Measurements from ENCODE around the gene DCHS1. TPM values are rescaled to one million over a fixed set of nuclear protein-coding genes. Genes with fewer than 3 reads are reported as not detected.

Gene DCHS1
- total RNA-seq, 4 donors from 2014 or later = 3.9 to 9.0 (median 6.4) TPM

DNA sequence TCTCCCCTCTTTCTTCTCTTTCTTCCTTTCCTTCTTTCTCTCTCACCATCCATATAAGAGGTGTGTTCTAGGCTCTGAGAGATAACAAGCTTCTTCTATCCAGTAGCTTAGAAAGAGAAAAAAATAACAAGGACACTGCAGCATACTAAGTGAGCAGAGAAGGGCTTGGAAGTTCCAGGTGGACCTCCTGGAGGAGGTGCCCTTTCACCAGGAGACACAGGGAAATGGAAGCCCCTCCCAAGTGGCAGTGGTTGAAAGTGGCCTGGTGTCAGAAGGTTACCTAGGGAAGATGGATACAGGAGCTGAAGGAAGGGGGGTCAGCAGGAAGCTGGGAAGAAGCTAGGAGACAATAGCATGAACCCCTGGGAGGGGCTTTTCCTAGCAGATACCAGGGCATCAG is 5.5 kb downstream of the DCHS1 start:
- H3K27ac ChIP-seq = no peak overlapping the region
- H3K4me1 ChIP-seq = peaks cover 36% of the 10 kb centered on the region
- DNase-seq (ENCODE audit: low spot score in 2 of 2) = no peak
- no peaks in the 10 kb centered on the region for H3K9me3 ChIP-seq
- H3K4me3 ChIP-seq = no peak overlapping the region
- no peaks in the 10 kb centered on the region for H3K27me3 ChIP-seq
- no peaks in the 10 kb centered on the region for H3K36me3 ChIP-seq
- TF ChIP-seq POLR2AphosphoS5 (IDR thresholded peaks at IDR 0.05) (no peak), EP300 (IDR thresholded peaks at IDR 0.05) (no peak), POLR2A (IDR thresholded peaks at IDR 0.05) (no peak)
- TF ChIP-seq, protein P1, sequence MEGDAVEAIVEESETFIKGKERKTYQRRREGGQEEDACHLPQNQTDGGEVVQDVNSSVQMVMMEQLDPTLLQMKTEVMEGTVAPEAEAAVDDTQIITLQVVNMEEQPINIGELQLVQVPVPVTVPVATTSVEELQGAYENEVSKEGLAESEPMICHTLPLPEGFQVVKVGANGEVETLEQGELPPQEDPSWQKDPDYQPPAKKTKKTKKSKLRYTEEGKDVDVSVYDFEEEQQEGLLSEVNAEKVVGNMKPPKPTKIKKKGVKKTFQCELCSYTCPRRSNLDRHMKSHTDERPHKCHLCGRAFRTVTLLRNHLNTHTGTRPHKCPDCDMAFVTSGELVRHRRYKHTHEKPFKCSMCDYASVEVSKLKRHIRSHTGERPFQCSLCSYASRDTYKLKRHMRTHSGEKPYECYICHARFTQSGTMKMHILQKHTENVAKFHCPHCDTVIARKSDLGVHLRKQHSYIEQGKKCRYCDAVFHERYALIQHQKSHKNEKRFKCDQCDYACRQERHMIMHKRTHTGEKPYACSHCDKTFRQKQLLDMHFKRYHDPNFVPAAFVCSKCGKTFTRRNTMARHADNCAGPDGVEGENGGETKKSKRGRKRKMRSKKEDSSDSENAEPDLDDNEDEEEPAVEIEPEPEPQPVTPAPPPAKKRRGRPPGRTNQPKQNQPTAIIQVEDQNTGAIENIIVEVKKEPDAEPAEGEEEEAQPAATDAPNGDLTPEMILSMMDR (IDR thresholded peaks at IDR 0.05) = no peak

DNA sequence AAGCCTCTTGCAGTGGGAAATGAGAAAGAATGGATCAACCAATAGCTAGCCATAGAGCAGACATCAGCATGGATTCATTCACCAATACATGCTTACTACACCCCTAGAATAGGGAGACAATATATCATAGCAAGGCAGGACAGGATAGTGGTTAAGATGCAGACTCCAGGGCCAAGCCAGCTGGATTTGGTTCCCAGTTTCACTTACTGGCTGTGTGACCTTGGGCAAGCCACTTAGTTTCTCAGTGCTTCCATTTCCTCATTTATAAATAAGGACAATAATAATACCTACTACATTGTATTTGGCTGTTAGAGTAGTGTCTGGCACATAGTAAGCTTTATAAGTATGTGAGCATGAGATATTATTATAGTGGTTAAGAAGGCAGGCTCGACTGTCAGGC is 7.1 kb downstream of the DCHS1 start:
- H3K4me1 ChIP-seq = peaks cover 23% of the 10 kb centered on the region
- H3K9me3 ChIP-seq = no peaks in the 10 kb centered on the region
- H3K27me3 ChIP-seq = no peaks in the 10 kb centered on the region
- H3K4me3 ChIP-seq = no peak overlapping the region
- no peak for DNase-seq (ENCODE audit: low spot score in 2 of 2)
- TF ChIP-seq POLR2A (IDR thresholded peaks at IDR 0.05) (no peak), POLR2AphosphoS5 (IDR thresholded peaks at IDR 0.05) (no peak)
- no peak overlapping the region for H3K27ac ChIP-seq
- H3K36me3 ChIP-seq = no peaks in the 10 kb centered on the region
- 59% methylated on average over 1 of the region's 1 CpG for WGBS

DNA sequence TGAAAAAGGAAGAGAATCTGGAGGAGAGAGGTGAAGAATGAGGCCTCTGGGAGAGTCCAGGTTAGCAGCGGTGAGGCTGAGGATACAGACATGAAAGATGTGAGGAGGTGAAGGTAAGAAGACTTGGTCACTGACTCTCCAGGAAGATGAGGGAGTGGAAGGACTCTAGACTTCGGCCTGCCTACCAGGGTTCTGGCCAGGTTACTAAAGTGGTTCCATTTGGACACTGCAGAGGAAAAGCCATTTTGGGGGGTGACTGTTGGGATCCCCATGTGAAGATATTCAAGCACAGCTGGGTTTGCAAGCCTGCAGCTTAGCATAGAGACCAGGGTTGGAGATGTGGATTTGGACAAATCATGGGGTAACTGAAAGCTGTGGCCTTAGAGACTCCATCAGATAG is 7.8 kb downstream of the DCHS1 start:
- TF ChIP-seq, protein P1 (IDR thresholded peaks at IDR 0.05) = no peak
- TF ChIP-seq EP300 (IDR thresholded peaks at IDR 0.05) = no peak
- DNase-seq (ENCODE audit: low spot score in 2 of 2) = no peak
- peaks cover 23% of the 10 kb centered on the region for H3K4me1 ChIP-seq
- no peaks in the 10 kb centered on the region for H3K36me3 ChIP-seq
- H3K4me3 ChIP-seq = no peak overlapping the region
- peak overlapping the region; percentile 78 for H3K27ac ChIP-seq
- 98% methylated on average over 2 of the region's 2 CpGs for WGBS
- no peaks in the 10 kb centered on the region for H3K27me3 ChIP-seq
- H3K9me3 ChIP-seq = no peaks in the 10 kb centered on the region

DNA sequence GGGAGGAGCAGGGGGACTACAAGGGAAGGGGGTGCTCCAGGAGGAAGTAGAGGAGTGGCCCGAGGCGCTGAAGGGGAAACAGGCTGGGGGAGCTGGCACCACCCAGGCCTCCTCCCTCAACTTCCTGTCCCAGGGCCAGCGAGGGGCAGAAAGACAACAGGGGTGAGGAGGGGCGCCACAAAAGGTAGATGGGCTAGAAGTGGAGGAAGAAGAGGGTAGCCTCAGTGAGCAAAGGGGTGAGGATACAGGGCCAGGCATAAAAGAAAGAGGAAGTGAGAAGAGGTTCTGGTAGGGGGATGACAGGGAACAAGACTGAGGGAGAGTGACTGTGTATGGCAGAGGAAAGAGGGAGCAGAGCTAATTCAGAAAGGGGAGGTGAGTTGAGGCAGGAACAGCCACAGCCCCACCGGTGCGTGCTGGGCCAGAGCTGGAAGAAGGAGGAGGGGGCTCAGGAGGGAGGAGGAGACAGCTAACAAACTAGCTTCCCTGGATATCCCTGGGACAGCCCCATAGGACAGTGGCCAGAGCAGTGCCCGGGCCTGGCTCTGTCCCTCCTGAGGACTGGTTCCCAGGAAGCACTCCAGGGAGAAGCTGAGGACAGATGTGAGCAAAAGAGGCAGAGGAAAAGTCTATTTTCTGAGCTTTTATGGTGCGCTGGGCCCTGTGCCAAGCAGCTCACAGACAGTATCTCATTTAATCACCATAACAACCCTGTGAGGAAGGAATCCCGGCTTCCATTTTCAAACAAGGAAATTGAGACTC is 8.5 kb downstream of the DCHS1 start:
- H3K36me3 ChIP-seq = no peaks in the 10 kb centered on the region
- no peak for DNase-seq (ENCODE audit: low spot score in 2 of 2)
- H3K9me3 ChIP-seq = no peaks in the 10 kb centered on the region
- peak overlapping the region; percentile 78 for H3K27ac ChIP-seq
- H3K4me3 ChIP-seq = no peak overlapping the region
- TF ChIP-seq POLR2AphosphoS5 (IDR thresholded peaks at IDR 0.05) (no peak), POLR2A (IDR thresholded peaks at IDR 0.05) (no peak), EP300 (IDR thresholded peaks at IDR 0.05) (no peak)
- TF ChIP-seq, protein P1 (IDR thresholded peaks at IDR 0.05) = no peak
- H3K4me1 ChIP-seq = peaks cover 23% of the 10 kb centered on the region
- 35% methylated on average over 9 of the region's 9 CpGs for WGBS
- no peaks in the 10 kb centered on the region for H3K27me3 ChIP-seq

DNA sequence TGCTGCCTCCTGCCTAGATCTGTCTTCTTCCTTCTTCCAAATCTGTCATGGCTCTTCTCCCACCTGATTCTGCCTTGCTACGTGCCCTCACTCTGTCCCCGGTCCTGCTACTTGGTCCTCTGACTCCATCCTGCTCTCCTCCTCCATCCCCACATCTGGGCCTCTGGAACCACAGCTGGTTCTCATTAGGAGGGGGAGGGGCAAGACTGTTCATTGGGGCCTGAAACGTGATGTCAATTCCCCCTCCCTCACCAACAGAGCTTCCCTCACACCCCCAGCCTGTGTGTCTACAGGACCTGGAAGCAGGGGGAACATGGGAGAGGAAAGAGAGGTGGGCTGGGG is 9.1 kb downstream of the DCHS1 start:
- Histone ChIP-seq H3K4me1 (peaks cover 23% of the 10 kb centered on the region), H3K9me3 (no peaks in the 10 kb centered on the region), H3K36me3 (no peaks in the 10 kb centered on the region), H3K27me3 (no peaks in the 10 kb centered on the region), H3K27ac (peak overlapping the region; percentile 78), H3K4me3 (no peak overlapping the region)
- WGBS = 28% methylated on average over 3 of the region's 3 CpGs
- TF ChIP-seq, protein P1 (IDR thresholded peaks at IDR 0.05) = no peak
- TF ChIP-seq POLR2A (IDR thresholded peaks at IDR 0.05) (no peak), POLR2AphosphoS5 (IDR thresholded peaks at IDR 0.05) (no peak), EP300 (IDR thresholded peaks at IDR 0.05) (no peak)
- no peak for DNase-seq (ENCODE audit: low spot score in 2 of 2)

DNA sequence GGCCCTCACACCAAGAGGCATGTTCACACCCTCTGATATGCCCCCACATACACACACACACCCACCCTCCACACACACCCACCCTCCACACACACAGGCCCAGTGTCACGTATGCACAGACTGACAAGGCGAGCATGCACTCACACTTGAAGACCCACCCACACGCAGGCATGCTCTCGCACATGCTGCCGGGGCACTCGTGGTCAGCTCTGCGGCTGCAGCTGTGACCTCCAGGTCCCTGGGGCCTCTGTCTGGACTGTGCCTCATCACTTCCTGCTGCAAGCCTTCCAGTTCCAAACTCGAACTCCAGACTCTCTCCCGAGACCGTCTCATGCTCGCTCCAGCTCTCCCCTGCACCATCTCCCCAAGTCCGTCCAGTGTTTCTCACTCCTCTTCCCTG is 9.5 kb downstream of the DCHS1 start:
- no peaks in the 10 kb centered on the region for H3K27me3 ChIP-seq
- H3K9me3 ChIP-seq = no peaks in the 10 kb centered on the region
- peaks cover 3% of the 10 kb centered on the region for H3K36me3 ChIP-seq
- no peak for DNase-seq (ENCODE audit: low spot score in 2 of 2)
- no peak overlapping the region for H3K4me3 ChIP-seq
- peaks cover 23% of the 10 kb centered on the region for H3K4me1 ChIP-seq
- whole genome bisulfite sequencing = 40% methylated on average over 12 of the region's 12 CpGs
- TF ChIP-seq POLR2AphosphoS5 (IDR thresholded peaks at IDR 0.05) (no peak), EP300 (IDR thresholded peaks at IDR 0.05) (no peak)
- TF ChIP-seq, protein P1 (IDR thresholded peaks at IDR 0.05) = no peak
- H3K27ac ChIP-seq = no peak overlapping the region
